RWPE2 (cell line): ENCODE data around the gene NPS.

ENCODE experiments used
- ATAC-seq: fragments of 200-7000 bp; cut with Tn5 transposase; 3 replicates; pipeline ENCODE4 v1.9.1; 2021; ENCODE audit warnings: low read depth
- DNase-seq: peaks from one replicate; pipeline ENCODE4 v3.0.0-alpha.2; 2020; ENCODE audit warnings: low spot score
- H3K27ac ChIP-seq: fragments of 450-650 bp; 2 replicates; pipeline ENCODE4 v1.5.1; 2017; ENCODE audit warnings: mild to moderate bottlenecking; ENCODE audit not compliant: poor library complexity, severe bottlenecking
- H3K27me3 ChIP-seq: fragments of 250-450 bp; sonication (Bioruptor Pico); 2 replicates; pipeline ENCODE4 v1.5.1; 2021; ENCODE audit warnings: mild to moderate bottlenecking, moderate library complexity; ENCODE audit not compliant: insufficient read depth, poor library complexity, severe bottlenecking
- H3K36me3 ChIP-seq: fragments of 250-450 bp; sonication (Bioruptor Pico); 2 replicates; pipeline ENCODE4 v1.5.1; 2020; ENCODE audit warnings: low read depth, mild to moderate bottlenecking, moderate library complexity
- H3K4me1 ChIP-seq: fragments of 250-450 bp; sonication (Bioruptor Pico); 2 replicates; pipeline ENCODE4 v1.5.1; 2021; ENCODE audit warnings: mild to moderate bottlenecking, moderate library complexity; ENCODE audit not compliant: insufficient read depth, poor library complexity, severe bottlenecking
- H3K4me3 ChIP-seq: fragments of 250-450 bp; sonication (Bioruptor Pico); 2 replicates; pipeline ENCODE4 v1.5.1; 2021; ENCODE audit warnings: mild to moderate bottlenecking, moderate library complexity; ENCODE audit not compliant: severe bottlenecking
- H3K9me3 ChIP-seq: fragments of 250-450 bp; sonication (Bioruptor Pico); 2 replicates; pipeline ENCODE4 v1.5.1; 2021; ENCODE audit warnings: mild to moderate bottlenecking, moderate library complexity; ENCODE audit not compliant: severe bottlenecking
- TF ChIP-seq, protein P1 (sequence below): fragments of 450-650 bp; IDR thresholded peaks from one replicate; pipeline ENCODE4 v1.5.1; 2017; ENCODE audit warnings: mild to moderate bottlenecking, moderate library complexity; ENCODE audit not compliant: poor library complexity, severe bottlenecking

NPS gene

GRCh38 chr10:127527891-127528290 lies 21.2 kb upstream of the NPS start:
- no peak for DNase-seq
- no peaks in the 10 kb centered on the region for H3K9me3 ChIP-seq
- ATAC-seq = no peak
- no peak overlapping the region for H3K4me3 ChIP-seq
- no peaks in the 10 kb centered on the region for H3K36me3 ChIP-seq
- H3K27me3 ChIP-seq = no peaks in the 10 kb centered on the region
- TF ChIP-seq, protein P1, sequence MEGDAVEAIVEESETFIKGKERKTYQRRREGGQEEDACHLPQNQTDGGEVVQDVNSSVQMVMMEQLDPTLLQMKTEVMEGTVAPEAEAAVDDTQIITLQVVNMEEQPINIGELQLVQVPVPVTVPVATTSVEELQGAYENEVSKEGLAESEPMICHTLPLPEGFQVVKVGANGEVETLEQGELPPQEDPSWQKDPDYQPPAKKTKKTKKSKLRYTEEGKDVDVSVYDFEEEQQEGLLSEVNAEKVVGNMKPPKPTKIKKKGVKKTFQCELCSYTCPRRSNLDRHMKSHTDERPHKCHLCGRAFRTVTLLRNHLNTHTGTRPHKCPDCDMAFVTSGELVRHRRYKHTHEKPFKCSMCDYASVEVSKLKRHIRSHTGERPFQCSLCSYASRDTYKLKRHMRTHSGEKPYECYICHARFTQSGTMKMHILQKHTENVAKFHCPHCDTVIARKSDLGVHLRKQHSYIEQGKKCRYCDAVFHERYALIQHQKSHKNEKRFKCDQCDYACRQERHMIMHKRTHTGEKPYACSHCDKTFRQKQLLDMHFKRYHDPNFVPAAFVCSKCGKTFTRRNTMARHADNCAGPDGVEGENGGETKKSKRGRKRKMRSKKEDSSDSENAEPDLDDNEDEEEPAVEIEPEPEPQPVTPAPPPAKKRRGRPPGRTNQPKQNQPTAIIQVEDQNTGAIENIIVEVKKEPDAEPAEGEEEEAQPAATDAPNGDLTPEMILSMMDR = no peak
- H3K4me1 ChIP-seq = no peaks in the 10 kb centered on the region
- H3K27ac ChIP-seq = no peak overlapping the region

GRCh38 chr10:127532193-127532592 lies 16.9 kb upstream of the NPS start:
- TF ChIP-seq, protein P1 = no peak
- Histone ChIP-seq H3K9me3 (no peaks in the 10 kb centered on the region), H3K4me1 (no peaks in the 10 kb centered on the region), H3K27me3 (no peaks in the 10 kb centered on the region), H3K4me3 (no peak overlapping the region), H3K27ac (no peak overlapping the region), H3K36me3 (no peaks in the 10 kb centered on the region)
- ATAC-seq (no peak), DNase-seq (no peak)

GRCh38 chr10:127532659-127533058 lies 16.4 kb upstream of the NPS start:
- no peak overlapping the region for H3K27ac ChIP-seq
- no peaks in the 10 kb centered on the region for H3K9me3 ChIP-seq
- ATAC-seq (no peak), DNase-seq (no peak)
- no peaks in the 10 kb centered on the region for H3K36me3 ChIP-seq
- H3K4me3 ChIP-seq = no peak overlapping the region
- H3K4me1 ChIP-seq = no peaks in the 10 kb centered on the region
- no peaks in the 10 kb centered on the region for H3K27me3 ChIP-seq
- TF ChIP-seq, protein P1 = no peak

GRCh38 chr10:127534074-127534473 lies 15.0 kb upstream of the NPS start:
- no peaks in the 10 kb centered on the region for H3K36me3 ChIP-seq
- no peak overlapping the region for H3K4me3 ChIP-seq
- H3K27me3 ChIP-seq = no peaks in the 10 kb centered on the region
- no peak for DNase-seq
- H3K9me3 ChIP-seq = no peaks in the 10 kb centered on the region
- no peak overlapping the region for H3K27ac ChIP-seq
- TF ChIP-seq, protein P1 = no peak
- no peaks in the 10 kb centered on the region for H3K4me1 ChIP-seq
- no peak for ATAC-seq

DNA sequence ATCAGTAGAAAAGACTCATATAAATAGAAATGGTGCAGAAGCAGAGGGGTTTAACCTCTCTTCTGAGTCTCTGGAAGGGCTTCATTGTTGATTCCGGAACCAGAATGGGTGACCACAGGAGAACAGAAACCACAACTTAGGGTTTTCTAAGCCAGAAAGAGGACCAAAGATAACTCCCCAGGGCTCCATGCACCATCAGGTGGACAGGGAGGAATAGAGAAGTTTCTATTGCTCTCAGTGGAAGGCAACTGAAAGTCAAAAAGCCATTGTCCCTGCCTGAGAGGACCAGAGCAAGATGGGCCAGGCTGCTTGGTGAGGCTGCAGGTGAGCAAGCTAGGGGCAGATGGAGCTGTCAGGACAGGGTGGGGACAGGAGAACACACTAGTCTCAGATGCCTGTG lies 14.6 kb upstream of the NPS start:
- Histone ChIP-seq H3K27me3 (no peaks in the 10 kb centered on the region), H3K4me3 (no peak overlapping the region), H3K27ac (no peak overlapping the region), H3K9me3 (no peaks in the 10 kb centered on the region), H3K36me3 (no peaks in the 10 kb centered on the region), H3K4me1 (no peaks in the 10 kb centered on the region)
- TF ChIP-seq, protein P1 = no peak
- DNase-seq (no peak), ATAC-seq (no peak)
